Activated naive CD8-positive, alpha-beta T cell (primary cell): Measurements from ENCODE around the gene GBA3.
A peak's percentile ranks its signal among the peaks of the same experiment; 100 is the strongest.

ENCODE experiments used
- H3K27ac Mint-ChIP-seq: one replicate; pipeline ENCODE4 v1.8.0; 2021; ENCODE audit warnings: mixed read lengths
- H3K27me3 Mint-ChIP-seq: one replicate; pipeline ENCODE4 v1.8.0; 2021; ENCODE audit warnings: mixed read lengths
- H3K36me3 Mint-ChIP-seq: one replicate; pipeline ENCODE4 v1.8.0; 2021; ENCODE audit warnings: mixed read lengths
- H3K4me1 Mint-ChIP-seq: one replicate; pipeline ENCODE4 v1.8.0; 2021; ENCODE audit warnings: low read depth, mixed read lengths
- H3K4me3 Mint-ChIP-seq: one replicate; pipeline ENCODE4 v1.8.0; 2021; ENCODE audit warnings: mild to moderate bottlenecking, mixed read lengths
- H3K9me3 Mint-ChIP-seq: one replicate; pipeline ENCODE4 v1.8.0; 2021; ENCODE audit warnings: low read depth, mixed read lengths

GBA3 gene

DNA sequence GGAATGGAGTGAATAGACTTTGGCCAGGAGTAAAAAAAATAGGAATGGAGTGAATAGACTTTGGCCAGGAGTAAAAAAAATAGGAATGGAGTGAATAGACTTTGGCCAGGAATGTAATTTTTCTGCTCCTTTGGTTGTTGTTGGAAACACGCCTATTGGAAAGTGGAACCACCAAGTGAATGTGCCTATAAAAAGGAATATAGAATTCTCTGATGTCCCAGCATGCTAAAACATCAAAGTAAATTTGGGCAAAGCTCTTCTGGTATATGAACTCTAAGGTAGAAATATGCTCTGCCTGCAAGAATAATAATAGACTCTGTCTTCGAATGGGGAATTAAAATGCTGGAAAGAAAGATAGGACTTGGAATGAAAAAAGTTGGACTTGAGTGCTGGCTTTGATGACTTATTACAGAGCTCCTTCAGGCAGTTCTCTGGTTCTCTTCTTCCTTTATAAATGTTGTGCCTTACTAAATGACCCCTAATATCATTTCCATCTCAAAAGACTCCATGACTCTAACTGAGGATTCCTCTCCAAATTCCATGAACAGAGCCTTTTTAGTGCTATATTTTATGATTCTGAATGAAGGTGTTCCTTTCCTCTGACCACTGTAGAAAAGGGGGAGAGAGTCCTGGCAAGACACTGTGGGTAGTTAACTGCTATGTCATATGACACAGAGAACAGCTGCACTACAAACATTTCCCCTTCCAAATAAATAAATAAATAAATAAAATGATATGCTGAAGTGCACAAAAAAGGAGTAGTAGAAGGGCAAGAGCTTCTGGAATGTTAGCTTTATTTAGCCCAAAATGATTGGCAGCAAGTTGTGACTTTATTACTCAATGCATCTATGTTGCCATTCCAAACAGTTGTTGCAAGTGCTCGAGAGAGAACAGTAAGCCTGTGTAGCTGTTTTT, 13.5 kb upstream of the GBA3 start:
- H3K9me3 Mint-ChIP-seq = no peaks in the 10 kb centered on the region
- peaks cover 44% of the 10 kb centered on the region for H3K4me1 Mint-ChIP-seq
- H3K27ac Mint-ChIP-seq = peak overlapping the region; percentile 3
- H3K27me3 Mint-ChIP-seq = no peaks in the 10 kb centered on the region
- H3K36me3 Mint-ChIP-seq = no peaks in the 10 kb centered on the region
- H3K4me3 Mint-ChIP-seq = no peak overlapping the region

DNA sequence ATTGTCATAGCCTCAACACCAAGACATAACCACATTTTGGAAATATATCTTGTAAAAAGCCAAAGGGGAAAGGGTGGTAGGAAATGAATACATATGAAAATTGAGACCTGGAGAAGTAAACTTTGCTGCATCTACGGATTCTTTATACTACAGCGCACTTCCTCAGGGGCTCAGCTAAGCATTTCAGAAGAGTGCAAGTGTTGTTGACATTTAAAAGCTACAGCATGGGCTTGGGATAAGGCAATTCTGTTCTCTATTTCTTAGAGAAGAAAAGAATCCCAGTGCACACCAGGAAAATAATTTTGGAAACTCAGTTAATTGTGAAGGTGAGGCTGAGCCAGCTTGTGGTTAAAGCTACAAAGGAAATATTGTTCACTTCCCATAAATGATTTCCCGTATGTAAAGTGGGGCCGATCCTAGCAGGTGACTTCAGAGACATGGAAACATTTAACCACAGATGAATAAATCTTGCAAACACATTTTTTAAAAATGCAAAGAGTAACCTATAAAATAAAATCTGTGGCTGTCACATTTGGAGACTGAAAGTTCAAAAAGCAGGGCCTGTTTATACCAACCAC, 12.6 kb upstream of the GBA3 start:
- no peak overlapping the region for H3K4me3 Mint-ChIP-seq
- peaks cover 36% of the 10 kb centered on the region for H3K4me1 Mint-ChIP-seq
- H3K27me3 Mint-ChIP-seq = no peaks in the 10 kb centered on the region
- no peaks in the 10 kb centered on the region for H3K9me3 Mint-ChIP-seq
- H3K27ac Mint-ChIP-seq = no peak overlapping the region
- no peaks in the 10 kb centered on the region for H3K36me3 Mint-ChIP-seq

GRCh38 chr4:22683726-22684125, 9.0 kb upstream of the GBA3 start:
- Mint-ChIP-seq H3K36me3 (no peaks in the 10 kb centered on the region), H3K27ac (no peak overlapping the region), H3K27me3 (no peaks in the 10 kb centered on the region), H3K4me3 (no peak overlapping the region), H3K9me3 (no peaks in the 10 kb centered on the region), H3K4me1 (peaks cover 15% of the 10 kb centered on the region)

DNA sequence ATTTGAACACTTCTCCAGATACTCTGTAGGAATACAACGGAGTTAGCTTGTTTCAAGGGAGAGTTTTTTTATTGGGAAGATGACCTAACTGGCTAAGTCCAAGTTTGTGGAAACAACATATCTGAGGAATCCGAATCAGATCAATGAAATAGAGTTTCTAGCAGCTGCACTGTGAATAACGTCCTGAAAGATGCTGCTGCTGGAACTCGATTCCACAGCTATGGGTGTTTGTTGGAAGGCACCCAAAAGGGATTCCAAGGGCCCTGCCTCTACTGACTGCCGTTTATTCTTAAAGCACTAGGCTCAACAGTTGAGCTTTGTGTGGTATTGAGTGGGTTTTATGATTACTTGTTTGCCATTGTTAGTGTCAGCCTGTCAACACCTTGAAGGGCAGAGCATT, 6.6 kb upstream of the GBA3 start:
- Mint-ChIP-seq H3K27me3 (no peaks in the 10 kb centered on the region), H3K4me1 (peaks cover 11% of the 10 kb centered on the region), H3K4me3 (no peak overlapping the region), H3K9me3 (no peaks in the 10 kb centered on the region), H3K36me3 (no peaks in the 10 kb centered on the region), H3K27ac (no peak overlapping the region)

DNA sequence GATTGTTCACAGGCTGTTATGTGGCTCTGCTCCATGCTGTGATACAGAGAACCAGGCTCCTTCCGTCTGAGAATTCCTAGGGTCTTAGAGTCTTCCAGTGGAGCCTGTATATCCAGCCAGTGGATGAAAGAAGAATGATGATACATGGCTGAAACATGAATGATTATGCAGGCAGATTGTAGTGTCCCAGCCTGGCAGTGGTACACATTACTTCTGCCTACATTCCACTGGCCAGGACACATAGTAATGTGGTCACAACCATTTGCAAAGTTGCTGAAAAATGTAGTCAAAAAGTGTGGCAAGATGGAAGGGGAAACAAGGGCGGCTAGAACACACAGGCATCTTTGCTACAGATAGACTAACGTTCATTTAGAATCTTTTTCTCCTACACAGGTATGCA, 4.5 kb upstream of the GBA3 start:
- peaks cover 11% of the 10 kb centered on the region for H3K4me1 Mint-ChIP-seq
- no peak overlapping the region for H3K4me3 Mint-ChIP-seq
- no peaks in the 10 kb centered on the region for H3K36me3 Mint-ChIP-seq
- H3K9me3 Mint-ChIP-seq = no peaks in the 10 kb centered on the region
- no peaks in the 10 kb centered on the region for H3K27me3 Mint-ChIP-seq
- H3K27ac Mint-ChIP-seq = no peak overlapping the region

GRCh38 chr4:22689428-22689827, 3.3 kb upstream of the GBA3 start:
- no peak overlapping the region for H3K4me3 Mint-ChIP-seq
- H3K27me3 Mint-ChIP-seq = no peaks in the 10 kb centered on the region
- no peaks in the 10 kb centered on the region for H3K36me3 Mint-ChIP-seq
- H3K27ac Mint-ChIP-seq = no peak overlapping the region
- no peaks in the 10 kb centered on the region for H3K9me3 Mint-ChIP-seq
- H3K4me1 Mint-ChIP-seq = peaks cover 11% of the 10 kb centered on the region

DNA sequence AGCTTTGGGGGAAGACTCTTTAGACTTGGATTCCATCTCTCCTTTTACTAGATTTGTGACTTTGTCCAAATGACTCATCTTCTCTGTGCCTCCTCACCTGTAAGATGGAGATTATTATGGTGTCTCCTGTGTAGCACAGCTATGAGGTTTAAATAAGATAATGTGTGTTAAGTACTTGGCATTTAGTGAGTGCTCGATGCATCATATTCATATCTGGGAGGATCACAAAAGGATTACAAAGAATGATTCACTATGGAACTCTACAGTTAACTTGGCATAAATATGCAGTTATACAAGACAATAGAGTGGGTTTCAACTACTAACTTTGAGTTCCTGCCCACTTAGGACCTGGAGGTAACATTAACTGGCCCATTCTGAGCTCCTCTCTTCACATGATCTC, 2.3 kb downstream of the GBA3 start:
- Mint-ChIP-seq H3K27me3 (peaks cover 2% of the 10 kb centered on the region), H3K36me3 (no peaks in the 10 kb centered on the region), H3K27ac (no peak overlapping the region), H3K4me1 (peaks cover 3% of the 10 kb centered on the region), H3K4me3 (no peak overlapping the region), H3K9me3 (no peaks in the 10 kb centered on the region)

DNA sequence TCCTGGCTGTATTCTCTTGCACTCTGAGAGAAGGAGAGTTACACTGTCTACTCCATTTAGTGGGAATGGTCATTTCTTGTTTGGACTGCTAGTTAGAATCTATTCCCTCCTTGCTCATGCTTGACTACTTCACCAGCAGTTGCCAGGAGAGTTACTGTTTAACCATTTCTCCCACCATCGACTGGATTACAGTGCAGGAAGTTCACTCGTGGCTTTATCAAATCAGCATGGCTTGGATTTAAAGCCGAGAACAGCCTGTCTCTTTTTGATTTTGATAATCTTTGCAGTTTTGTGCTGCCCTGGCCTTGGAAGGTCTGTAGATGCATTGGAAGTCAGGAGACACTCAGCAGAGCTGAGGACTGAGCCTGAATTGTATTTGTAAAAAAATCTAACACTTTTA, 3.2 kb downstream of the GBA3 start:
- peaks cover 2% of the 10 kb centered on the region for H3K27me3 Mint-ChIP-seq
- no peak overlapping the region for H3K27ac Mint-ChIP-seq
- no peaks in the 10 kb centered on the region for H3K4me1 Mint-ChIP-seq
- H3K9me3 Mint-ChIP-seq = peaks cover 4% of the 10 kb centered on the region
- H3K36me3 Mint-ChIP-seq = no peaks in the 10 kb centered on the region
- no peak overlapping the region for H3K4me3 Mint-ChIP-seq

- peaks cover 9% of the 10 kb centered on the region for H3K9me3 Mint-ChIP-seq
- H3K27me3 Mint-ChIP-seq = no peaks in the 10 kb centered on the region
- no peaks in the 10 kb centered on the region for H3K4me1 Mint-ChIP-seq
- no peak overlapping the region for H3K4me3 Mint-ChIP-seq
- H3K27ac Mint-ChIP-seq = no peak overlapping the region
- H3K36me3 Mint-ChIP-seq = no peaks in the 10 kb centered on the region
Measured at GRCh38 chr4:22703912-22704311, 11.2 kb downstream of the GBA3 start.

DNA sequence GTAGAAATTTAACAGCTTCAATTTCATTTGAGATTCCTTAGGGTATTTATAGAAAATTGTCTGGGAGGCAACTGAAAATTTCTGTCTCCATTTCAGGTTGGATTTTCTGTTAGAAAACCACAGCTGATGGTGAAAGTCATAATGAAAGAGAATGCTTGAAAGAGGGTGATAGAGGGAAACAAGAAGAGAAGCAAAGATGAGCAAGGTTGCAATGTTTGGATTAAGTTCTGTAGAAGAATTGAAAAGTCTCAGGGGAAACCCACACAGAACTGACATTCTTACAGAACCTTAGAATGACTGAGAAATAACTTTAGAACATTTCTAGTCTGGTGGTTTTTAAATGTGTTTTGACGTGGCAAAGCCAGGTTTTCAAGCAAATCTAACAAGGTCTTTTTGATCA, 14.7 kb downstream of the GBA3 start:
- no peaks in the 10 kb centered on the region for H3K27me3 Mint-ChIP-seq
- no peak overlapping the region for H3K4me3 Mint-ChIP-seq
- no peaks in the 10 kb centered on the region for H3K9me3 Mint-ChIP-seq
- H3K27ac Mint-ChIP-seq = no peak overlapping the region
- no peaks in the 10 kb centered on the region for H3K4me1 Mint-ChIP-seq
- no peaks in the 10 kb centered on the region for H3K36me3 Mint-ChIP-seq

GRCh38 chr4:22708961-22709360, 16.2 kb downstream of the GBA3 start:
- no peaks in the 10 kb centered on the region for H3K36me3 Mint-ChIP-seq
- no peak overlapping the region for H3K27ac Mint-ChIP-seq
- no peak overlapping the region for H3K4me3 Mint-ChIP-seq
- no peaks in the 10 kb centered on the region for H3K4me1 Mint-ChIP-seq
- H3K27me3 Mint-ChIP-seq = no peaks in the 10 kb centered on the region
- no peaks in the 10 kb centered on the region for H3K9me3 Mint-ChIP-seq

- H3K4me3 Mint-ChIP-seq = no peak overlapping the region
- no peaks in the 10 kb centered on the region for H3K27me3 Mint-ChIP-seq
- H3K9me3 Mint-ChIP-seq = no peaks in the 10 kb centered on the region
- no peaks in the 10 kb centered on the region for H3K4me1 Mint-ChIP-seq
- H3K27ac Mint-ChIP-seq = no peak overlapping the region
- H3K36me3 Mint-ChIP-seq = no peaks in the 10 kb centered on the region
Measured at GRCh38 chr4:22712105-22712504, 19.4 kb downstream of the GBA3 start.

- no peaks in the 10 kb centered on the region for H3K36me3 Mint-ChIP-seq
- H3K4me3 Mint-ChIP-seq = no peak overlapping the region
- no peaks in the 10 kb centered on the region for H3K4me1 Mint-ChIP-seq
- no peaks in the 10 kb centered on the region for H3K27me3 Mint-ChIP-seq
- H3K27ac Mint-ChIP-seq = no peak overlapping the region
- no peaks in the 10 kb centered on the region for H3K9me3 Mint-ChIP-seq
Measured at GRCh38 chr4:22712529-22712928, 19.8 kb downstream of the GBA3 start.

- Mint-ChIP-seq H3K9me3 (no peaks in the 10 kb centered on the region), H3K27ac (no peak overlapping the region), H3K27me3 (no peaks in the 10 kb centered on the region), H3K4me1 (no peaks in the 10 kb centered on the region), H3K36me3 (no peaks in the 10 kb centered on the region), H3K4me3 (no peak overlapping the region)
Measured at GRCh38 chr4:22713841-22714240, 21.1 kb downstream of the GBA3 start.

GRCh38 chr4:22719218-22719617, 26.5 kb downstream of the GBA3 start:
- H3K4me3 Mint-ChIP-seq = no peak overlapping the region
- no peaks in the 10 kb centered on the region for H3K4me1 Mint-ChIP-seq
- H3K9me3 Mint-ChIP-seq = no peaks in the 10 kb centered on the region
- H3K27me3 Mint-ChIP-seq = no peaks in the 10 kb centered on the region
- H3K27ac Mint-ChIP-seq = no peak overlapping the region
- no peaks in the 10 kb centered on the region for H3K36me3 Mint-ChIP-seq

GRCh38 chr4:22720091-22720490, 27.4 kb downstream of the GBA3 start:
- H3K27me3 Mint-ChIP-seq = peaks cover 1% of the 10 kb centered on the region
- no peaks in the 10 kb centered on the region for H3K9me3 Mint-ChIP-seq
- H3K27ac Mint-ChIP-seq = no peak overlapping the region
- H3K36me3 Mint-ChIP-seq = no peaks in the 10 kb centered on the region
- no peak overlapping the region for H3K4me3 Mint-ChIP-seq
- no peaks in the 10 kb centered on the region for H3K4me1 Mint-ChIP-seq
